Stimulated activated CD8-positive, alpha-beta memory T cell treated with anti-CD3 and anti-CD28 coated beads, Interleukin-2, amount 100 ng/mL, for 1 hour (primary cell): ENCODE measurements around the gene KIF23.
"Not testable (repeated sequence)": the region's sequence is repeated elsewhere in the genome, so short reads cannot be mapped to it uniquely, and the experiment has no call there.

Experiments
- DNase-seq, 2 donors: peaks; one replicate each; pipeline ENCODE4 v3.0.0-alpha.2; 2020; ENCODE audit warnings: low read depth in 2 of 2

KIF23 gene

GRCh38 chr15:69413822-69414700 is at the start of gene KIF23:
TSS of gene KIF23 (plus strand) at chr15:69414349. CDS start at chr15:69414466, 117 bp downstream.
- peak; percentile 74 to 84 for DNase-seq

- DNase-seq, result no peak
Measured at GRCh38 chr15:69367236-69367635, 46.9 kb upstream of the KIF23 start.

GRCh38 chr15:69369631-69370030 is 44.5 kb upstream of the KIF23 start:
- no peak for DNase-seq

- no peak for DNase-seq
Measured at GRCh38 chr15:69373406-69373805, 40.7 kb upstream of the KIF23 start.

- DNase-seq, result no peak
Measured at GRCh38 chr15:69375151-69375790, 38.9 kb upstream of the KIF23 start.

- DNase-seq, result no peak
Measured at GRCh38 chr15:69377216-69377970, 36.8 kb upstream of the KIF23 start.

GRCh38 chr15:69380100-69380725 is 33.9 kb upstream of the KIF23 start:
- DNase-seq, result no peak

- DNase-seq, result no peak
Measured at GRCh38 chr15:69380726-69381105, 33.4 kb upstream of the KIF23 start.

- not testable (repeated sequence) for DNase-seq
Measured at GRCh38 chr15:69382176-69382575, 32.0 kb upstream of the KIF23 start.

GRCh38 chr15:69384066-69384465 is 30.1 kb upstream of the KIF23 start:
- not testable (repeated sequence) for DNase-seq

- DNase-seq, result no peak
Measured at GRCh38 chr15:69384626-69385598, 29.2 kb upstream of the KIF23 start.

GRCh38 chr15:69385831-69386230 is 28.3 kb upstream of the KIF23 start:
- no peak for DNase-seq

GRCh38 chr15:69386284-69386683 is 27.9 kb upstream of the KIF23 start:
- no peak for DNase-seq

- no peak for DNase-seq
Measured at GRCh38 chr15:69388260-69388705, 25.9 kb upstream of the KIF23 start.

- no peak for DNase-seq
Measured at GRCh38 chr15:69389426-69389825, 24.7 kb upstream of the KIF23 start.

GRCh38 chr15:69390575-69390974 is 23.6 kb upstream of the KIF23 start:
- no peak for DNase-seq

- DNase-seq, result no peak
Measured at GRCh38 chr15:69391046-69391757, 22.9 kb upstream of the KIF23 start.

GRCh38 chr15:69392352-69392751 is 21.8 kb upstream of the KIF23 start:
- DNase-seq, result no peak

GRCh38 chr15:69393831-69394491 is 20.2 kb upstream of the KIF23 start:
- DNase-seq, result no peak
